Measurements from ENCODE around the gene CALHM6. TPM values are rescaled to one million over a fixed set of nuclear protein-coding genes. Genes with fewer than 3 reads are reported as not detected.

CALHM6 gene
- total RNA-seq, 1 experiment from 2014 or later: not detected

- Histone ChIP-seq H3K4me1 (no peaks in the 10 kb centered on the region), H3K36me3 (ENCODE audit: control insufficient read depth, insufficient read depth, low read length) (no peaks in the 10 kb centered on the region), H3K9me3 (no peaks in the 10 kb centered on the region), H3K27me3 (replicated peaks; ENCODE audit: control insufficient read depth, insufficient read depth, low read length) (no peaks in the 10 kb centered on the region), H3K4me3 (ENCODE audit: low read depth, low read length) (no peak overlapping the region)
- POLR2A ChIA-PET: no interaction called here
- intact Hi-C loops (cut with micrococcal nuclease; ENCODE audit: unreplicated experiment): no loop called here
- H3K4me3 Mint-ChIP-seq (ENCODE audit: unreplicated experiment): no peak overlapping the region
- no peaks in the 10 kb centered on the region for H3K4me1 Mint-ChIP-seq (ENCODE audit: low read depth, unreplicated experiment)
- BruUV-seq (replicated peaks): no TSS peak
- no peak for TF ChIP-seq CTCF (IDR thresholded peaks at IDR 0.05; ENCODE audit: insufficient read depth in 1 of 2, low read depth in 1 of 2, low read length in 1 of 2, severe bottlenecking in 1 of 2, unreplicated experiment in 1 of 2)
- H3K27me3 Mint-ChIP-seq (ENCODE audit: insufficient read depth, unreplicated experiment): peaks cover 22% of the 10 kb centered on the region
- no peaks in the 10 kb centered on the region for H3K36me3 Mint-ChIP-seq (ENCODE audit: insufficient read depth, unreplicated experiment)
- CTCF ChIA-PET: no interaction called here
- H3K9me3 Mint-ChIP-seq (ENCODE audit: unreplicated experiment): no peaks in the 10 kb centered on the region
- no peak overlapping the region for H3K27ac Mint-ChIP-seq (ENCODE audit: unreplicated experiment)
- no peak for DNase-seq
Measured at GRCh38 chr6:116459927-116460326, 1.2 kb upstream of the CALHM6 start.

DNA sequence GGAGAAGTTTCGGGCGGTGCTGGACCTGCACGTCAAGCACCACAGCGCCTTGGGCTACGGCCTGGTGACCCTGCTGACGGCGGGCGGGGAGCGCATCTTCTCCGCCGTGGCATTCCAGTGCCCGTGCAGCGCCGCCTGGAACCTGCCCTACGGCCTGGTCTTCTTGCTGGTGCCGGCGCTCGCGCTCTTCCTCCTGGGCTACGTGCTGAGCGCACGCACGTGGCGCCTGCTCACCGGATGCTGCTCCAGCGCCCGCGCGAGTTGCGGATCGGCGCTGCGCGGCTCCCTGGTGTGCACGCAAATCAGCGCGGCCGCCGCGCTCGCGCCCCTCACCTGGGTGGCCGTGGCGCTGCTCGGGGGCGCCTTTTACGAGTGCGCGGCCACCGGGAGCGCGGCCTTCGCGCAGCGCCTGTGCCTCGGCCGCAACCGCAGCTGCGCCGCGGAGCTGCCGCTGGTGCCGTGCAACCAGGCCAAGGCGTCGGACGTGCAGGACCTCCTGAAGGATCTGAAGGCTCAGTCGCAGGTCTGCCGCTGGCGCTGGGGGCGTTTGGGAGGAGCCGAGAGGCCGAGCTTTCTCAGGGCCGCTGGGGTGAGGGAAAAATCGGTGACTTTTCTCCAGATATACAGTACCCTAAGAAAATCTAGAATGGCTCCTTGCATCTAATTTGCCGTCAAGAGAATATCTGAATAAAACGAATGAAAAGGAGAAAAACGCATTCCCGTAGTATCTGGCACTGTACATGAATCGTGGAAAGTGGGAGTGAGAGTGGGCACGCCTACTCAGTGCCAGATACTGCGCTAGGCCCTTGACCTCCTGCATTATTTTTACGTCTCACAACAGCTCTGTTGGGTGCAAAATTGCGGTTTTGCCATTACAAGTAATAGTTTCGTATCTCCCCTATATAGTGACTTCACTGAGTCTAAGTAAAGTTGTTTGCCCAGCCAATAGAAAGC lies 1.0 kb downstream of the CALHM6 start:
- no peaks in the 10 kb centered on the region for H3K27me3 ChIP-seq (replicated peaks; ENCODE audit: control insufficient read depth, insufficient read depth, low read length)
- no peaks in the 10 kb centered on the region for H3K4me1 ChIP-seq
- no TSS peak for BruUV-seq (replicated peaks)
- no peaks in the 10 kb centered on the region for H3K9me3 ChIP-seq
- H3K36me3 Mint-ChIP-seq (ENCODE audit: insufficient read depth, unreplicated experiment): no peaks in the 10 kb centered on the region
- ChIA-PET POLR2A (no interaction called here), CTCF (interaction anchor here (0.6 kb wide), 1 partner anchor 64 kb away, joined by 3 read pairs; no protein-coding TSS in a partner anchor)
- H3K36me3 ChIP-seq (ENCODE audit: control insufficient read depth, insufficient read depth, low read length): no peaks in the 10 kb centered on the region
- TF ChIP-seq CTCF (IDR thresholded peaks at IDR 0.05; ENCODE audit: insufficient read depth in 1 of 2, low read depth in 1 of 2, low read length in 1 of 2, severe bottlenecking in 1 of 2, unreplicated experiment in 1 of 2): no peak
- peaks cover 31% of the 10 kb centered on the region for H3K27me3 Mint-ChIP-seq (ENCODE audit: insufficient read depth, unreplicated experiment)
- no peak overlapping the region for H3K4me3 Mint-ChIP-seq (ENCODE audit: unreplicated experiment)
- no peaks in the 10 kb centered on the region for H3K9me3 Mint-ChIP-seq (ENCODE audit: unreplicated experiment)
- no peaks in the 10 kb centered on the region for H3K4me1 Mint-ChIP-seq (ENCODE audit: low read depth, unreplicated experiment)
- intact Hi-C loops (cut with micrococcal nuclease; ENCODE audit: unreplicated experiment): no loop called here
- DNase-seq: no peak
- H3K4me3 ChIP-seq (ENCODE audit: low read depth, low read length): no peak overlapping the region
- no peak overlapping the region for H3K27ac Mint-ChIP-seq (ENCODE audit: unreplicated experiment)

- intact Hi-C loops (cut with micrococcal nuclease; ENCODE audit: unreplicated experiment): no loop called here
- Histone ChIP-seq H3K9me3 (no peaks in the 10 kb centered on the region), H3K36me3 (ENCODE audit: control insufficient read depth, insufficient read depth, low read length) (no peaks in the 10 kb centered on the region), H3K4me3 (ENCODE audit: low read depth, low read length) (no peak overlapping the region), H3K4me1 (no peaks in the 10 kb centered on the region), H3K27me3 (replicated peaks; ENCODE audit: control insufficient read depth, insufficient read depth, low read length) (no peaks in the 10 kb centered on the region)
- ChIA-PET POLR2A (no interaction called here), CTCF (no interaction called here)
- no peak for DNase-seq
- no peak overlapping the region for H3K27ac Mint-ChIP-seq (ENCODE audit: unreplicated experiment)
- no peaks in the 10 kb centered on the region for H3K36me3 Mint-ChIP-seq (ENCODE audit: insufficient read depth, unreplicated experiment)
- peaks cover 33% of the 10 kb centered on the region for H3K27me3 Mint-ChIP-seq (ENCODE audit: insufficient read depth, unreplicated experiment)
- TF ChIP-seq CTCF (IDR thresholded peaks at IDR 0.05; ENCODE audit: insufficient read depth in 1 of 2, low read depth in 1 of 2, low read length in 1 of 2, severe bottlenecking in 1 of 2, unreplicated experiment in 1 of 2): no peak
- BruUV-seq (replicated peaks): no TSS peak
- H3K4me3 Mint-ChIP-seq (ENCODE audit: unreplicated experiment): no peak overlapping the region
- no peaks in the 10 kb centered on the region for H3K9me3 Mint-ChIP-seq (ENCODE audit: unreplicated experiment)
- H3K4me1 Mint-ChIP-seq (ENCODE audit: low read depth, unreplicated experiment): no peaks in the 10 kb centered on the region
Measured at GRCh38 chr6:116463301-116463700, 2.1 kb downstream of the CALHM6 start.
